Kidney epithelial cell (primary cell): Measurements from ENCODE around the gene XXYLT1. TPM values are rescaled to one million over a fixed set of nuclear protein-coding genes. Genes with fewer than 3 reads are reported as not detected.

Experiments used
- DNase-seq: peaks from one replicate; pipeline ENCODE4 v3.0.0-alpha.2; 2010; ENCODE audit warnings: low read depth
- H3K27me3 ChIP-seq: 2 replicates; pipeline ENCODE4 v1.6.0; 2011; ENCODE audit warnings: low read length; ENCODE audit not compliant: control insufficient read depth, insufficient read depth
- H3K36me3 ChIP-seq: 2 replicates; pipeline ENCODE4 v1.5.1; 2011; ENCODE audit warnings: low read length; ENCODE audit not compliant: control insufficient read depth, insufficient read depth
- H3K4me3 ChIP-seq: 2 replicates; pipeline ENCODE4 v1.5.1; 2011; ENCODE audit warnings: low read depth, mild to moderate bottlenecking, control low read depth, low read length
- total RNA-seq: library from RNA; depleted of rRNA; stranded (reverse); fragments of >200 nt; gene quantifications from 2 replicates; pipeline ENCODE4 v1.2.3, GENCODE V29; 2015
- TF ChIP-seq, protein P1 (sequence below): IDR thresholded peaks from 2 replicates; pipeline ENCODE4 v1.5.1; 2011; ENCODE audit warnings: mild to moderate bottlenecking, moderate library complexity, low read length, control low read depth, inconsistent platforms; ENCODE audit not compliant: insufficient read depth, poor library complexity, severe bottlenecking

The XXYLT1 gene
- total RNA-seq, 1 donor from 2014 or later = 18.7 TPM

DNA sequence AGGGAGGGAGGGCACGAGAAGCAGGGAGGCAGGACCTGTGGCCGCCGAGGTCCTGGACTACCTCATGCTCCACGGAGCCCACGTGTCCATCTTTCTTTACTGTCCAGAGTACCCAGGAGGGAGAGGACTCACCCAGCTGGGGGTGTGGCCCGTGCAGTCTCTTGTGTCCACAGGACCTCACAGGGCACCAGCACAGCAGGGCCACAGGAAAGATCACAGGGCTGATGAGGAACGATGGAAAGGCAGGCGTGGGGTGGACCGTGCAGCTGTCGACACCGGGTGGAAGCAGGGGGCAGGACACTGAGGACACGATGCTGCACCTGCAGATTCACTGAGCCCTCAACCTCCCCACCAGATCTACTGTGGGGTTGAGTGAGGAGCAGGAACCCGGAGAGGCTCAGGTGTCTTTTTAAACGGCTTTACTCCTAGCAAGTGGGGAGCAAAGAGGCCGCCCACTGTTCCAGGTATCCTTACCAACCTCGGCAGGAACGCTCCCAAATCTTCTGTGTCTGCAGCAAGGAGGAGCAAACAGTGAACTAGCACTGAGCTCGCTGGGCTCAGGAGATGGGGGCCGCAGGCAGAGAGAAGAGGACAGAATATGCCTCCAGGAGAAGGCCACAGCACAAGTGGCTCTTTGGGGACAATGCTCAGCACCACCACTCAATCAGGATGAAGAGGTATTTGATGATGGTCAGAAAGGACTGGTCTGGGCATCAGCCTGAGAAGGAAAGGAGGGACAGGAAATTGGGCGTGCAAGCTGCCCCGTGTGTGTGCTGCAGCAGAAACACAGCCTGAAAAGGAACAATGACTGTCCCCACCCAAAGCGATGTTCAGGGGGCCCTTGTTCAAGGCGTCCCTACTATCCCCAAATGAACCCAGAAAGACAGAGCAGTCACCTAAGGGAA lies 198.8 kb downstream of the XXYLT1 start:
- Histone ChIP-seq H3K27me3 (no peaks in the 10 kb centered on the region), H3K4me3 (no peak overlapping the region), H3K36me3 (no peaks in the 10 kb centered on the region)
- TF ChIP-seq, protein P1, sequence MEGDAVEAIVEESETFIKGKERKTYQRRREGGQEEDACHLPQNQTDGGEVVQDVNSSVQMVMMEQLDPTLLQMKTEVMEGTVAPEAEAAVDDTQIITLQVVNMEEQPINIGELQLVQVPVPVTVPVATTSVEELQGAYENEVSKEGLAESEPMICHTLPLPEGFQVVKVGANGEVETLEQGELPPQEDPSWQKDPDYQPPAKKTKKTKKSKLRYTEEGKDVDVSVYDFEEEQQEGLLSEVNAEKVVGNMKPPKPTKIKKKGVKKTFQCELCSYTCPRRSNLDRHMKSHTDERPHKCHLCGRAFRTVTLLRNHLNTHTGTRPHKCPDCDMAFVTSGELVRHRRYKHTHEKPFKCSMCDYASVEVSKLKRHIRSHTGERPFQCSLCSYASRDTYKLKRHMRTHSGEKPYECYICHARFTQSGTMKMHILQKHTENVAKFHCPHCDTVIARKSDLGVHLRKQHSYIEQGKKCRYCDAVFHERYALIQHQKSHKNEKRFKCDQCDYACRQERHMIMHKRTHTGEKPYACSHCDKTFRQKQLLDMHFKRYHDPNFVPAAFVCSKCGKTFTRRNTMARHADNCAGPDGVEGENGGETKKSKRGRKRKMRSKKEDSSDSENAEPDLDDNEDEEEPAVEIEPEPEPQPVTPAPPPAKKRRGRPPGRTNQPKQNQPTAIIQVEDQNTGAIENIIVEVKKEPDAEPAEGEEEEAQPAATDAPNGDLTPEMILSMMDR = no peak
- DNase-seq = no peak

DNA sequence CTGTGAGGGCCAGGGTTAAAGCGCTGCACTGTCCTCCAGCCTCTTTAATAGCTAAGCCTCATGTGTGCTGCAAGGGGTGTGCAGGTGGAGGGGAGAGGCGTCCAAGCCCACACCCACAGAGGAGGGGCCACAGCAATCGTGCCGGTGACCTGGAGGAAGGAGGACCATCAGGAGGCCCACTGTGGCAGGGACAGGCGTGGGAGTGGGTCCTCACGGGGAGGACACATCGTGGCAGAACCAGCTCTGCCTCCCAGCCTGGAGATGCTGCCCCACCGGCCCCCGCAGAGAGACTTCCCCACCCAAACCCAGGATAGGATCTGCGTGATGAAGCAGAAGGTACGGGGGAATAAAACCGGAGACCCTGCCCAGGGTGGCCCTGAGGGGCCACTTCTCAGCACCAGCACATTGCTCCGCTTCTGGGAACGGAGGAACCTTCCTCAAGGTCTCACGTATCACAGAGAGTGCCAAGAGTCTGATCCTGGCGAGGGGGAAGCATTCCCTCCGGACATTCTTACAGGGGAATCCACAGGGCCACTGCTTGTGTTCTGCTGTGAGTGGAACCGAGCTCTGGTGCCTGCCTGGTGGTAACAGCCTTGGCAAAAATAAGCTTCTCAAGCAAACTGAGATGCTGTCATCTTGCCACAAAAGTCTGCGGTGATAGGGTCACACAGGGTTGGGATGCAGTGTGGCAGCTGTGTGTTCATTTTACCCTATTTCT lies 199.8 kb downstream of the XXYLT1 start:
- TF ChIP-seq, protein P1 = no peak
- DNase-seq = no peak
- no peak overlapping the region for H3K4me3 ChIP-seq
- H3K36me3 ChIP-seq = no peaks in the 10 kb centered on the region
- H3K27me3 ChIP-seq = no peaks in the 10 kb centered on the region

DNA sequence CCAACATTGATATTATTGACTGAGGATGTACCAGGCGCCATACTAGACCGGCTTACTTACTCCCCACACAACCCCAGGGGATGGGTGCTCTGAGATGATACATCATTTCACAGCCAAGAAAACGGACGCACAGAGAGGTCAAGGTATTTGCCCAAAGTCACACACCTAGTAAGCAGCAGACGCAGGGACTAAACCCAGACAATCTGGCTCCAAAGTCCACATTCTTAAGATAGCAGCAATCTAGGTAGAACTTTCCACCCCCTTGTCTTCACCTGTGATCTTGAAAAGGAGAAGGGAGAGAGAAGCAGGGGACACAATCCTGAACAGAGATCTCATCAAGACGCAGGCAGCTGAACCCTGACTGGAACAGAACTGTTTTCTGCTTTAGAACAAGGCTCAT lies 200.6 kb downstream of the XXYLT1 start:
- DNase-seq = no peak
- Histone ChIP-seq H3K36me3 (no peaks in the 10 kb centered on the region), H3K27me3 (no peaks in the 10 kb centered on the region), H3K4me3 (no peak overlapping the region)
- TF ChIP-seq, protein P1 = no peak

DNA sequence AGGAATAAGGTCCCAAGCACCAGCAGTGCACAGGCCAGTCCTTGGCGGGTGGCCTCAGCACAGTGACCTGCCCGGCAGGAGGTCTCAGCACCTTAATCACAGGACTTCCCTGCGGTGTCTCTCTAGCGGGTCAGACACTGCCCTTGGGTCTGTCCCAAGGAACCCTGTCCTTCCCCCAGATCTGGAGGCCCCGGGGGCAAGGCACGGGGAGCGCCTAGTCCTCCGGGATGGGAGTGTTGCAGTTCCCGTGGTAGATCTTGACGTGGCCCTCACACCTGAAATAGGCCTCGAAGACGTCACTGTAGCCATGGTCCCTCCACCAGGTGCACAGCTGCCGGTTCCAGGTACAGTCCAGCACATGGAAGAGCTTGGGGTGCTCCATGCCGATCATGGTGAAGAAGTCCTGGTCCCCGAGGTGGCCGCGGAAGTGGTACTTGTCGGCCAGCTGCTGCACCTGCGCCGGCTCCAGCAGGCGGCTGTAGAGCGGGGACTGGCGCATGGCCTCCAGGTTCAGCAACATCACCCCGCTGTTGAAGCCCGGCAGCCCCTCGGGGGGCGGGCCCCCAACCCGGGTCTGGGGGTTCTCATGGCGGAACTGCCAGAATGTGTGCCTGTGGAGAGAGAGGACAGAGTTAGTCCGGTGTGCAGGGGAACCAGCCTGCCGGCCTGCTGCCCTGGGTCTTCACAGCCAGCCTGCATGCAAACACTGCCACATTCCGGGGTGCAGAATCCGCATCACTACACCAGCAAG lies 201.3 kb downstream of the XXYLT1 start:
- Histone ChIP-seq H3K4me3 (no peak overlapping the region), H3K36me3 (no peaks in the 10 kb centered on the region), H3K27me3 (no peaks in the 10 kb centered on the region)
- DNase-seq = no peak
- TF ChIP-seq, protein P1 = no peak

DNA sequence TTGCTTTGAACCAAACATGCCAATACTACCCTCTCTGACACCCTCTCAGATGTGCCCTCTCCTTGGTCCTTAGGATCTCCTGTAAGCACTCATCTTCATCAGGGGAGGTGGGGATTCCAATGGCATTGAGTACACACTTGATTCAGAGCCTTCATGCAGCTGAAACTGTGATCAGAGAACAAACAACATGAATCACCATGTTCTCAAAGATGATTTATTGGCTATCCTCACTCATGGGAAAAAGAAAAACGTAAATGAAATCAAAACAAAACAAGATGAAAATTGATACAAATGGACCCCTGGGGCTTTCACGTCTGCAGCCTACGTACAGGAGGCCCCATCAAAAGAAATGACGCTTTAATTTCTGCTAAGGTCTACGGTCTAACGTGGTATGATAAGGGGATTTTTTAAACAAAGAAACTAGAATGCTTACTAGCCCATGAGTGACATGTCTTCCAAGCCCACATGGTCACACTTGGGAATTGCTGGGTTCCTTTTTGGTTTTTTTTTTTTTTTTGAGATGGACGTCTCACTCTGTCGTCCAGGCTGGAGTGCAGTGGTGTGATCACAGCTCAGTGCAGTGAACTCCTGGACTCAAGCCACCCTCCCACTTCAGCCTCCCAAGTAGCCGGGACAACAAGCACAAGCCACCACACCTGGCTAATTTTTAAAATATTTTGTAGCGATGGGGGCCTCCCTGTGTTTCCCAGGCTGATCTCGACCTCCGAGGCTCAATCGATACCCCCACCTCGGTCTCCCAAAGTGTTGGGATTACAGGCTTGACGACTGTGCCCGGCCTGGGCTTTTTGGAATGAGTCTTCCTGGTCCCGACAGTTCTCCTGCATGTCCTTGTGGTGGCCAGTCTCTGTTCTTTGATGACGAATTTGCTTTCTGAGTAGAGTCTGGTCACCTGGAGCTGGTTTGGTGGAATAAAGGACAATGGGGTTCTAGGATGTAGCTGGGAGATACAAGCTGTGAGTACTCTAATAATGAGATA lies 202.6 kb downstream of the XXYLT1 start:
- DNase-seq = no peak
- TF ChIP-seq, protein P1 = no peak
- H3K36me3 ChIP-seq = no peaks in the 10 kb centered on the region
- H3K27me3 ChIP-seq = no peaks in the 10 kb centered on the region
- H3K4me3 ChIP-seq = no peak overlapping the region
